A673 (cell line): ENCODE results near the gene PAX9. TPM values are rescaled to one million over a fixed set of nuclear protein-coding genes. Genes with fewer than 3 reads are reported as not detected.

ENCODE experiments used
- BruUV-seq: library from RNA; stranded (reverse); fragments of 400-500 nt; replicated peaks from 2 replicates; lab custom pipeline; 2021; lab: Mats Ljungman, UMichigan
- CTCF ChIA-PET: fragments of 300-600 bp; sonication (Branson Sonifier 250); formaldehyde crosslinking; loops from one replicate; lab custom pipeline; 2022; ENCODE audit warnings: antibody characterized with exemption; lab: Charles Lee
- POLR2A ChIA-PET: fragments of 300-600 bp; sonication (Branson Sonifier 250); formaldehyde crosslinking; loops from one replicate; lab custom pipeline; 2022; ENCODE audit warnings: antibody characterized with exemption; ENCODE audit not compliant: low non-redundant PET; lab: Charles Lee
- DNase-seq: peaks from one replicate; pipeline ENCODE4 v3.0.0-alpha.2; 2015; ENCODE audit warnings: low spot score
- H3K27ac ChIP-seq: fragments of 200-600 bp; sonication (generic); 2 replicates; pipeline ENCODE4 v1.5.1; 2016; ENCODE audit warnings: mixed run types, low read depth, mild to moderate bottlenecking, mixed read lengths, antibody characterized with exemption, low read length; ENCODE audit not compliant: poor library complexity, severe bottlenecking
- H3K27me3 ChIP-seq: fragments of 200-600 bp; sonication (generic); replicated peaks from 2 replicates; pipeline ENCODE4 v1.6.1; 2017; ENCODE audit warnings: mixed run types, low read depth, mild to moderate bottlenecking, mixed read lengths, antibody characterized with exemption, low read length; ENCODE audit not compliant: insufficient read depth, poor library complexity
- H3K36me3 ChIP-seq: fragments of 200-600 bp; sonication (generic); 2 replicates; pipeline ENCODE4 v1.6.1; 2016; ENCODE audit warnings: mixed run types, mild to moderate bottlenecking, mixed read lengths, antibody characterized with exemption, low read length; ENCODE audit not compliant: insufficient read depth, poor library complexity, severe bottlenecking
- H3K4me1 ChIP-seq: fragments of 200-600 bp; sonication (generic); 2 replicates; pipeline ENCODE4 v1.6.1; 2017; ENCODE audit warnings: mixed run types, mild to moderate bottlenecking, mixed read lengths, antibody characterized with exemption, low read length; ENCODE audit not compliant: insufficient read depth, poor library complexity, severe bottlenecking
- H3K4me3 ChIP-seq: fragments of 200-600 bp; sonication (generic); 2 replicates; pipeline ENCODE4 v1.5.1; 2016; ENCODE audit warnings: low read depth, mixed run types, mild to moderate bottlenecking, mixed read lengths, low read length; ENCODE audit not compliant: poor library complexity, severe bottlenecking
- H3K9me3 ChIP-seq: fragments of 200-600 bp; sonication (generic); 2 replicates; pipeline ENCODE4 v1.6.1; 2016; ENCODE audit warnings: mixed run types, low read depth, mild to moderate bottlenecking, mixed read lengths, antibody characterized with exemption, low read length; ENCODE audit not compliant: poor library complexity, severe bottlenecking
- CTCF ChIP-seq: fragments of 300-800, 200-600 bp; sonication (generic); conservative IDR thresholded peaks from 2 replicates; pipeline ENCODE4 v1.5.1; 2017; ENCODE audit warnings: low read depth, mild to moderate bottlenecking, antibody characterized with exemption, low read length, moderate library complexity, mixed read lengths
- EZH2 ChIP-seq: fragments of 200-600 bp; sonication (generic); IDR thresholded peaks from 2 replicates; pipeline ENCODE4 v1.6.1; 2017; ENCODE audit warnings: borderline replicate concordance, low read depth, mild to moderate bottlenecking, mixed read lengths, antibody characterized with exemption, low read length; ENCODE audit not compliant: poor library complexity, severe bottlenecking
- intact Hi-C: fragments of 100-400 bp; cut with micrococcal nuclease; formaldehyde crosslinking; loops from one replicate; pipeline ENCODE4 v1.10.0; 2022; ENCODE audit not compliant: unreplicated experiment
- total RNA-seq: library from RNA; stranded (reverse); gene quantifications from 2 replicates; pipeline ENCODE4 v1.2.3, GENCODE V29; 2021

The PAX9 gene
- total RNA-seq, 1 experiment from 2014 or later = 23.4 TPM

GRCh38 chr14:36659822-36660735, 1.6 kb upstream of the PAX9 start:
- Histone ChIP-seq H3K9me3 (no peaks in the 10 kb centered on the region), H3K27ac (no peak overlapping the region), H3K4me1 (peaks cover 10% of the 10 kb centered on the region), H3K36me3 (peaks cover 1% of the 10 kb centered on the region), H3K27me3 (no peaks in the 10 kb centered on the region), H3K4me3 (no peak overlapping the region)
- no TSS peak for BruUV-seq
- intact Hi-C loops = loop anchor here (5.0 kb wide), 1 partner anchor 87 kb away; no protein-coding TSS in a partner anchor
- ChIA-PET CTCF (no interaction called here), POLR2A (no interaction called here)
- DNase-seq = no peak
- TF ChIP-seq EZH2 (no peak), CTCF (no peak)

- peaks cover 10% of the 10 kb centered on the region for H3K36me3 ChIP-seq
- no peak overlapping the region for H3K27ac ChIP-seq
- intact Hi-C loops = no loop called here
- peaks cover 18% of the 10 kb centered on the region for H3K4me1 ChIP-seq
- POLR2A ChIA-PET = interaction anchor here (0.6 kb wide), 1 partner anchor 418 kb away, joined by 4 read pairs; no protein-coding TSS in a partner anchor
- BruUV-seq = no TSS peak
- no peaks in the 10 kb centered on the region for H3K9me3 ChIP-seq
- TF ChIP-seq EZH2 (no peak), CTCF (no peak)
- no peaks in the 10 kb centered on the region for H3K27me3 ChIP-seq
- CTCF ChIA-PET = interaction anchor here (0.6 kb wide), 1 partner anchor 490 kb away, joined by 3 read pairs; no protein-coding TSS in a partner anchor
- DNase-seq = no peak
- peak overlapping the region; percentile 63 for H3K4me3 ChIP-seq
Observed at GRCh38 chr14:36660736-36661505, 739 bp upstream of the PAX9 start.

- TF ChIP-seq CTCF (no peak), EZH2 (no peak)
- POLR2A ChIA-PET = no interaction called here
- intact Hi-C loops = no loop called here
- H3K4me3 ChIP-seq = peak overlapping the region; percentile 63
- BruUV-seq = no TSS peak
- no peak for DNase-seq
- H3K9me3 ChIP-seq = no peaks in the 10 kb centered on the region
- CTCF ChIA-PET = no interaction called here
- peak overlapping the region; percentile 82 for H3K27ac ChIP-seq
- no peaks in the 10 kb centered on the region for H3K27me3 ChIP-seq
- peaks cover 27% of the 10 kb centered on the region for H3K4me1 ChIP-seq
- peaks cover 22% of the 10 kb centered on the region for H3K36me3 ChIP-seq
Observed at GRCh38 chr14:36662258-36662542, 540 bp downstream of the PAX9 start.
